Sigmoid colon (tissue), 4 donors: ENCODE data around the gene RBM33.

Experiments used
- CTCF ChIP-seq, 4 experiments: fragments of 450-650 bp in 3 of 4; fragments of 200-600 bp in 1 of 4; IDR thresholded peaks; one replicate each; pipeline ENCODE4 v1.5.1; 2016 to 2019; ENCODE audit warnings: antibody characterized with exemption in 4 of 4, mild to moderate bottlenecking in 3 of 4, moderate library complexity in 2 of 4
- EP300 ChIP-seq, 4 donors: sonication (generic); formaldehyde crosslinking; IDR thresholded peaks; one replicate each; pipeline ENCODE4 v1.6.1; 2017; ENCODE audit warnings: antibody characterized with exemption in 4 of 4
- POLR2A ChIP-seq, 2 donors: fragments of 450-650 bp; IDR thresholded peaks; one replicate each; pipeline ENCODE4 v1.6.1; 2016; ENCODE audit warnings: antibody characterized with exemption in 2 of 2, mild to moderate bottlenecking in 2 of 2, moderate library complexity in 2 of 2
- POLR2AphosphoS5 ChIP-seq, 4 donors: sonication (generic); formaldehyde crosslinking; IDR thresholded peaks; one replicate each; pipeline ENCODE4 v1.6.1; 2017; ENCODE audit warnings: antibody characterized with exemption in 4 of 4

DNA sequence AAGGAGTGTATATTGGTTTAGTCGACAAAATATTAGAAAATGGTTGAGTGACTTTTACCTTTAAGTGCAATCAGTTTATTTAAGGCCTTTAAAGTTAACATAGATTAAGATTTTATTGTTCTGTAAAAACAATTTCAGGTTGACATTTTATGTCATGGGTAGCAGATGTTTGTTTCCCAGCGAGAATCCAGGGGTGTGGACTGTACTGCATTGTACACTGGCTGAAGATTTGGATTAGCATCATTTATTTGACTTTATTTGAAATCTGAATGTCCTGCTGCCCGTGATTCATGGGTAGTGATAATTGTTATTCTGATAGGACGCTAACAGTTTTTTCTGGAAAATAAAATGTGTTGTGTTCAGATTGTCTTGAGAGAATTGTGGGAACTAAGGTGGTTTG is 39.3 kb downstream of the RBM33 start:
- TF ChIP-seq POLR2A (IDR thresholded peaks at IDR 0.05), result no peak
- no peak for TF ChIP-seq POLR2AphosphoS5 (IDR thresholded peaks at IDR 0.05)
- no peak for TF ChIP-seq CTCF (IDR thresholded peaks at IDR 0.05)
- TF ChIP-seq EP300 (IDR thresholded peaks at IDR 0.05), result no peak
